ENCODE results near the gene EPB41L2.
"Not testable (repeated sequence)": the region's sequence is repeated elsewhere in the genome, so short reads cannot be mapped to it uniquely, and the experiment has no call there.

The EPB41L2 gene

DNA sequence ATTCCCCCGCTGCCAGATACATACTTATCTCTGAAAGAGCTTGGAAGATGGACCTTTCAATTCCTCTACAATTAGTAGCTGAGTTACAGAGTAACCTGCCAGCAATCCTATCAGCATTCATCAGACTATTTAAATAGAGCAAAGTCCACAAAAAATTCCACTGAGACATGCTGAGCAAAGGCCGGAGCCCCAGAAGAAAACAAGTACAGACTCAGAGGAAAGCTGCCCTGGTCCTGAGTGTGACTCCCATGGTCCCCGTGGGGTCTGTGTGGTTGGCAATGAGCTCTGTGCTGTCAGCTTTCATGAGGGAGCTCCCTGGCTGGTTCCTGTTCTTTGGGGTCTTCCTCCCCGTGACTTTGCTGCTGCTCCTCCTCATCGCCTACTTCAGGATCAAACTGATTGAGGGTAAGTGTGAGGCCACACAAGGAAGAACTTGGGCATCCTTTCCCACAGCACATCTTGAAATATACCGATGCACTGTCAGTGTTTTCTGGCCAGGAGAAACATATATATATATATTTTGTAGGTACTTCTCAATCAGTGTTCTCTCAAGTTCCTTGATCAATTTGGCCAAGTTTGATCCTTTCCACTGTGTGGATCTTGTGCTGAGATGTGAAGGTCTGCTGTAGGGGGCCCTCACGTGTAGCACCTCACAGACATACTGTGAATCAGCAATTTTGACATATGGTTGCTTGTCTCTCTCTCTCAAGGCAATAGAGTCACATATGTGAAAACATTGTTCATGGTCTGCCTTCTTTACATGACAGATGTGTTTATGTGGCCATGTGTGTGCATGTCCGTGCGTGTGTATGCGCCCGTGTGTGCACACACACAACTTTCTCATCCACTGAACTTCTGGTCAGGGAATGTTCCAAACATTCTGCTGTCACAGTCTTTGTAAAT is 235.5 kb downstream of the EPB41L2 start, which contains the start of gene SMLR1:
TSS of gene SMLR1 (plus strand) at position 160 of the 903 bp plus-strand sequence. CDS start at position 168, 8 bp downstream.
- no peak for DNase-seq

DNA sequence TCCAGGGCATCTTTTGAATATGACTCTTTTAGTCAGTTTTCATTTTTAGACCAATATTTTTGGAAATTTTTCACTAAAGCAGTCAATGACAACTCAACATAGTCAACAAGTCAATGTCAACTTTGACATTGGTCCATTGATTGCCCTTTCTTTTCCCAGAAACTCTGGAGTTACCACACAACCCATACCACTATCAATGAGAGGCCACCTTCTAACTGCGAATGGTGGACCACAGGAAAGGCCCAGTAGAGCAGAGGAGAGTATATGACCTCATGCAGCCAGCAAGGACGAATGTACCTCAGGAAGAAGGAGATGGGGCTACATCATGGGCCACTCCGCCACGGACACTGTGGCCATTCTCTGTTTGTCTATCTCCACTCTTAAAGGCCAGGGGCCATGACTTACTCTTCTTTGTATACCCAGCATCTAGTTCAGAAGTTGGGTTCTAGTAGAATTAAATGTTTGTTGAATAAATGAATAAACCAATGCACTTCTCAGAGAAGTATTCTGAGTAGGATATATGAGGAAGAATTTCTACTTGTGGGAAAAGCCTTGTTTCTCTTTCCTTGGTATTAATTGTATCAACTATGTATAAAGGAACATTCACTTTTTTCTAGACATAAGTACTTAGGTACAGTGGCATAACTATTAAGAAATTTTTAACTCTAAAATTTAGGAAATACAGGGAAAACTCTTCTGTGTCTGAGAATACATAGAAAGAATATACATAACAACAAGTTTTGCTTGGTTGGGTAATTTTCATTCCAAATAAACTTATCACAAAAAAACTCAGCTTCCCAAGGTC is 236.4 kb downstream of the EPB41L2 start:
- no peak for DNase-seq

DNA sequence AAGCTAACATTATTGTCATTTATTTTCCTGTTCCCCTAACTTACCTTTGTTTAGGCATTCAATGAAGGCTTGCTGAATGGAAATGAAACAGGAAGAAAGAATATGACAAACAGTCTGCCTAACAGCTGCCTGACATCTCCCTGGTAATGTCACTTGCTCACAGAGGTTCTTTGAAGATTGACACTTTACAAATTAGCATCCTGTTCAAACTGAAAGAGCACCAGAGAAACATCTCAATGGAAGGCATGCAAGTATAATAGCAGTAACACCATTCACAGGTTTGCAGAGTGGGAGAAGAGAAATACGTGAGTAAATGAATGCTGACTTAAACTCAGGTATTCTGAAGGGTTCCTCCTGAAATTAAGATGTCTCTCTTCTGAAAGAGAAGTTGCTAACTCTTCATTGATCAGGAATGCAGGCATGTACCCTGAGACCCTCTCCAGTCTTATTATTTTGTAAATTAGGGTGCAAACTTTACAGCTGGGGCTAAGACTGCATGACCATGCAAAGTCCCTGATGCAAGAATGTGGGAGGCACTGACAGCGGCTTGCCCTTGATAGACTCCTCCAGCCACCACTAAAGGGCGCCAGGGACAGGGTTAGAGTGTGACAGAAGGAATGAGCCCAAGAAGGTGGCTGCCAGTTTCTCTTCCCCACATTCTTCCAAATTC is 237.1 kb downstream of the EPB41L2 start:
- peak; percentile 40 for DNase-seq

DNA sequence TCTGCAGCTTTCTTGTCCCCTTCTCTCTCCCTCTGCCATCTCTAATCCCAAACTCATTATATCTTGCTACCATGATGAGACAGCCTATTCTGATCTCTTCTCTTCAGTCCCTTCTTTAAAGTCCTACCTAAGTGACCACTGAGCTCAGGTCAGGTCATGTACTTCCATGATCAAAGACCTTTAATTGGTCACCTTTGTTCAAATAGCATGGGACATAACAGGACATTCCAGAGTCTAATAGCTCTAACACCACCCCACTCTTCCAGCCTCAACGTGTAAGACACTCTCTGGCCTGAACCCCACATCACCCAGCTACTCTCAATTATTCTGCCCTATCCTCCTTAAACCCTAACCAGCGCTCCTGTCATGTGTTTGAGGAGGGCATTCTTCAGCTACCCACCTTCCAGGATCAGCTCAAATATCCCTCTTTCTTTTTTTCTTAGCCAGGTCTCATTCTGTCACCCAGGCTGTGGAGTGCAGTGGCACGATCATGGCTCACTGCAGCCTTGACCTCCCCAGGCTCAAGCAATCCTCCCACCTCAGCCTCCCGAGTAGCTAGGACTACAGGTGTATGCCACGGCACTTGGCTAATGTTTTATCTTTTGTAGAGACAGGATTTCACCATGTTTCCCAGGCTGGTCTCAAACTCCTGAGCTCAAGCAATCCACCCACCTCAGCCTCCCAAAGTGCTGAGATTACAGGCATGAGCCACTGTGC is 237.9 kb downstream of the EPB41L2 start:
- no peak for DNase-seq

DNA sequence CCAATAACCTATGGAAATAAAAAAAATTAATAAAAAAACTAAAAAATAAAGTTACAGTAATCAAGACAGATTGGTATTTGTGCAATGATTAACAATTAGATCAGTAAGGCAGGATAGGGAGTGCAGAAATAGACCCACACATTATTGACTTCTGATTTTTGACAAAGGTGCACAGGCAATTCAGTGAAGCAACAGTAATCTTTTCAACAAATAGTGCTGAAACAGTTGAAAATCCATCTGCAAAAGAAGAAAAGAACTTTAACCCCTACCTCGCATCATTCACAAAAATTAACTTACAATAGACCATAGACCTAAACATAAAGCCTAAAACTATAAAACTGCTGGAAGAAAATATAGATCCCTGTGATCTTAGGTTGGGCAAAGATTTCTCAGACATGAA is 240.3 kb downstream of the EPB41L2 start:
- no peak for DNase-seq

DNA sequence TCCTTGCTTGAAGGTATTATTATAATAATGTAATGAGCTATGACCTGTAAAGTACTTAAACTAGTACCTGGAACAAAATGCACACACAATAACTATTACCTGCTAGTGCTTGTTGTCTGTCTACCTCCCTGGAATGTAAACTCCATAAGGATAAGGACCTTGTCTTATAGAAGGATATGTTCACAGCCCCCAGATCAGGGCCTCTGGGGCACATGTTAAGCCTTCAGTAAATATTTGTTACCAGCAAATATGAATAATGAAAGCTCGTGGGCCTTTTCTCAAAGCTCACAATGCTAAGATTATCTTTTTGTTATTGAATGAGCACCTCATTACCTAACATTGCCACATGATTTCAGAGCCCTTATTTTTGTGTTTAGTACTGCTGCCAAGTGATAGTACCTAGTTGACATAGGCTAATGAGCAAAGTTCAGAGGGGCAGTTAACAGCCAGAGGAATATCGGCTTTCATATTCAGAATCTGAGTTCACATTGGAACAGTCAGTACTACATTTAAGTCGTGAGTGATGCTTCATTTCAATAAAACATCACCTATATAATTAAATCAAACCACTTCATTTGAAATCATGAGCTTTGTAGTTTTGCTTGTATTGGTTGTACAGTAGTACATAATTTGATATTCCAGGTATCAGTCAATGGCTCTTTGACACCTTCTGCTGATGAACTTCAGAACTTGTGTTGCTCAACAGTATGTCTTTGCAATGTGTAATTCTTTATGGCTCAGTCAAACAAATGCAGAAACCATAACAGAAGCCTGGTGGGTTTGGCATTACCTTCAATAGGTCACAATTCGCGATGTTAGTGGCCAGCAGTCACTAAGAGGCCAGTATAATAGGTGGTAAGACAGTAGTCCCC is 247.6 kb downstream of the EPB41L2 start:
- DNase-seq, result no peak

DNA sequence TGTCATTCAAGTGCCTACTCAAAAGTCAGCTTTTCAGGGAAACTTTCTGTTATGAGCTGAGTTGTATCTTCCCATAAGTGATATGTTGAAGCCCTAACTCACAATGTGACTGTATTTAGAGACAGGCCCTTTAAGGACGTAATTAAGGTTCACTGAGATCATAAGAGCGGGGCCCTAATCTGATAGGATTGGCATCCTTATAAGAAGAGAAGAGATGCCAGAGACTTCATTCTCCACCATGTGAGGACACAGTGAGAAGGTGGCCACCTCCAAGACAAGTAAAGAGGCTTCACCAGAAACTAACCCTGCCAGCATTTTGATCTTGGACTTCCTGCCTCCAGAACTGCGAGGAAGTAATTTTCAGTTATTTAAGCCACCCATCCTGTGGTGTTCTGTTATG is 248.5 kb downstream of the EPB41L2 start:
- no peak for DNase-seq

DNA sequence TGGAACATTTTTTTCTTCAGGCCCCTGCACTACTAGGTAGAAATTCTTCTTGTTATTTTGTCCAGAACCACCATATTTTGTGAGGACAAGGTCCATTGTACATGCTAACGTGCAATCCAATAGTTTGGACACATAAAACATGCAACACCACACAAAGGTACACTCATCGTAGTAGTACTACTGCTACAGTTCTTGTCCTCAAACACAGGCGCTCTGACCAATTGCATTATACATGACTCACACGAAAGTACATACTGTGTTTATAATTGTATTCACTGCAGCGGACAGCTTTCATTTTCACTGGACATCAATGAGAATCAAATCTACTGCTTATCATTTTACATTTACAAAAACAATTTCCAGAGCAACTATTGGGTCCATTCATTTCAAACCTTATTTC is 251.1 kb downstream of the EPB41L2 start:
- DNase-seq, result no peak

DNA sequence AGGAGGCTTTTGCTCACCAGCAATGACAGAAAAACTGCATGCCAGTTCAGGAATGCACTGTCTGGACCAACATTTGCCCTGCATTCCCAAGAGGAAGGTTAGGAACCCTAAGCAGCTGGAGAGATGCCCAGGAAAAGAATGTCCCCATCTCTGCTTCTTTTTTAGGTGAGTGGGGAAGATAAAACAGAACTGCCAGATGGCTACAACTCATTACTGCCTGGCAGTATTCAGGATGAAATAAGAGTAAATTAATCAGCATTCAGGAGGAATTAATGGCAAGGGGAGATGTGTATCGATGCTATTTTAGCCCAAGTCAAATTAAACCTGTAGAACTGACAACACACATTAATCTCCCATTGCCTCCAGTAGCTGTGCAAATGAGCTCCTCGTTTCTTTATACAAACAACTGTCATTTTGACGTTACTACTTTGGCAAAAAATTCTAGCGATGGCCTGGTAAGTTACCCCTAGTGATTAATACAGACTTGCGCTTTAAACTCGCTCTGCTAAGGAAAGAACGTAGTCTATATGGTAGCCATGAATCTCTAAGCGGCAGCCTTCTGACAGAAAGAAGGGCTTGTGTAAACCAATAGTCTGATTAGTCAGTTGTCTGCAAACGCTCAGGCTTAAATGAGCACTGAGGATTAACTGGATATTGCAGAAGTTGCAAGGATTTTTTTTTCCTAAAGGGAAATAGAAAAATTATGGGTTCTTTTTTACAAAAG is 252.6 kb downstream of the EPB41L2 start:
- no peak for DNase-seq

DNA sequence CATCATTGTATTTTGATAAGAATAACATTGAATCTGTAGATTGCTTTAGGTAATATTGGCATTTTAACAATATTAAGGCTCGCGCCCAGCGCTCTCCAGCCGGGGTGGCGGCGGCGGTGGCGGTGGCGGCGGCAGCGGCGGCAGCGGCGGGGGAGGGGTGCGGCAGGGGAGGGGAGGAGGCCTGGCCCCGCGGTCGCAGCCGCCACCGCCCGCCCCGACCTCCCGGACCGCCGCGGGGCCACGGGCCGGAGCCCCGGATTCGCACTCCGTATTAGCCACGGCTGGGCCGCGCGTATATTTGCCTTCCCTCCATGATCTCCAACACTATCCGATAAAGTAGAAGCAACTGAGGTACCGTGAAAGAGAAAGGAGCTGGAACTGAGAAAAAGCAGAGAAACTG is 261.7 kb downstream of the EPB41L2 start:
- not testable (repeated sequence) for DNase-seq

DNA sequence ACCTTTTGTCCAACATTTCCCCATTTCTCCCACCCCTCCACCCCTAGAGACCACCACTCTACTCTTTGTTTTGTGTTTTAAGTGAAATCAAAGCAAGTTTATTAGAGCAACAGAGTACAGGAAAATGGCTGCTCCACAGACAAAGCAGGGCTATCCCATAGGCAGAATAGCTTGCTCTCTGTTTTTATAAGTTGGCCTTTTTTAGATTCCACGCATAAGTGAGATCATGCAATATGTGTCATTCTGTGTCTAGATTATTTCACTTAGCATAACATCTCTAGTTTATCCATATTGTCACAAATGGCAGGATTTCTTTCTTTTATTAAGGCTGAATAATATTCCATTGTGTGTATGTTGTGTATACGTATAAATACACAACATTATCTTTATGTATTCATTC is 266.0 kb downstream of the EPB41L2 start:
- no peak for DNase-seq

DNA sequence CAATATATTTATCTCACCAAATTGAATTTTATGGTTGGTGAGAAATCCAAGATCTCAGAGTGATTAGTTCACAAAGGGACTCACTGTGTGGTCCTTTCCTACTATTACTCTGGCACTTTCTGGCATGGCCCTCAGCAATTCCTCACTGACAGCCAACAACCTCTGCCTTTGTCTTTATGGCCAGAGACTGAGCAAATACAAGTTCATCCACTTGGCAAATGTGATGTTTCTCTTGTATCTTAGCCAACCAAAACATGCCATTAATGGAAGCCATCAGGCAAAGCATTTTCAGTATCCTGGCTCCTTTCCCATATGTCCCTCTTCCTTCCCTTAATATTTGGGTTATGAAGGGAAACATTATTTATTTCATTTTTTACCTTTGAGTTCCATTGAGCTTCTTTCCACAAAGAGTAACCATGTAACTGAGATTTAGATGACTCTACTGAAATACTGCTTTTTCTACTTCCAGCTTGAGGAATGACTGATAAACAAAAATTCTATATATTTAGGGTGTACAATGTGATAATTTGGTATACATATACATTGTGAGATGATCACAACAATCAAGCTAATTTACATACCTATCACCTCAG is 266.6 kb downstream of the EPB41L2 start:
- DNase-seq, result no peak

DNA sequence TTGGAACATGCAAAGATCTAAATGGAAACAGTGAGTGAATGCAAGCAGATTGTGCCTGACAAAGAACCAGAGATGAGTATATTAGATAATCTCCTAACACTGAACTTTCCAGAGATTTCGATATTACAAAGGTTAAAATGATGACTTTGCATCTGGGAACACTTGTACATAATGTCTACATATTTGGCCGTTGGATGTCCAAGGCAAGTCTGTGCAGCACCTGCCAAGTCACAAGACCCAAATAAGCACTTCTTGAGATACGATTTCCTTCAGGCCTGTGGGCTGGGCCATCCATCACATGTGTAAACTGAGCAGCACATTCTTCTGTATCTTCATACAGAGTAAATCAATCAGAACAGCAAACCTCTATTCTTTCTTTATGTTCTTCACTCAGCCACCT is 268.3 kb downstream of the EPB41L2 start:
- DNase-seq, result no peak

DNA sequence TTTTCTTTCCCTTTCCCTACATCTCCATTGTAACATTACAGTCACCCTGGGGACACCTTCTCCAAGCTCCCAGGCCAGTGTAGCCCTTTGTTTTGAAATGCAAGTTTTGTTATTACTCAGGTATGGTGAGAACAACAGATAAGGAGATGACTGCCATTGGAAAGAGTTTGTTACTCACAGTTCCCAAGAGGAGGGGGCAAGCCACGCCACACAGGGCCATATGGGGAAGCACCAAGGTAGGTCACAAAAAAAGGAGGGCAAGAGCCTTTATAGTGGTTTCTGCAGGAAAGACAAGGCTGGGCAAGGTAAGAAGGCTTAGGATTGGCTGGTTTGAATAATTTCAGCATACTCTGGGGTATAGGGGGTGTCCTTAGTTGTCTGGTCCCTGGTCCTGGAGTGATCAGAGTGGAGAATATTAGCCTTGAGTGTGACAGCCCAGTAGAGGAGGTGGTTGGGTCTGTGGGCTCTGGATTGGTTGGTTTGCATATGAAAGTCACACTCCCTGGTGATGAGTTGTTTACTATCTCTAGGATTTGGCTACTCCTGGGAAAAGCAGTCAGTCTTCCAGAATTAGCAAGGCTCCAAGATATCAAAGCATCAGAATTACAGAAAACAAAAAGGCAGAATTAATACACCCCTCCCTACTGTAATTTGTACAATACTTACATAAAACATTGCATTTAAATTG is 268.9 kb downstream of the EPB41L2 start:
- DNase-seq, result no peak
